Keratinocyte (primary cell): ENCODE measurements around the gene EMP1. TPM values are rescaled to one million over a fixed set of nuclear protein-coding genes. Genes with fewer than 3 reads are reported as not detected.

Experiments used
- DNase-seq: peaks from one replicate; pipeline ENCODE4 v3.0.0-alpha.2; 2011; ENCODE audit warnings: low read depth, missing footprints, low spot score
- FAIRE-seq: peaks from 2 replicates; lab custom pipeline; 2011; peaks lifted over from hg19 to GRCh38; lab: Jason Lieb, UNC
- H2AFZ ChIP-seq: 2 replicates; pipeline ENCODE4 v1.6.0; 2012; ENCODE audit warnings: low read length, control low read depth, inconsistent platforms; ENCODE audit not compliant: control insufficient read depth
- H3K27ac ChIP-seq: 2 replicates; pipeline ENCODE4 v1.5.1; 2011; ENCODE audit warnings: low read length; ENCODE audit not compliant: control insufficient read depth, insufficient read depth
- H3K27me3 ChIP-seq: 3 replicates; pipeline ENCODE4 v1.6.0; 2011; ENCODE audit warnings: low read length; ENCODE audit not compliant: control insufficient read depth, insufficient read depth; ENCODE audit errors: extremely low read depth
- H3K36me3 ChIP-seq, 2 experiments: 2 replicates in 1 of 2; 3 replicates in 1 of 2; pipeline ENCODE4 v1.5.1; 2011; ENCODE audit warnings: low read length in 2 of 2, mild to moderate bottlenecking in 1 of 2; ENCODE audit not compliant: control insufficient read depth in 2 of 2, insufficient read depth in 2 of 2; ENCODE audit errors: extremely low read depth in 1 of 2
- H3K4me1 ChIP-seq: 3 replicates; pipeline ENCODE4 v1.5.1; 2011; ENCODE audit warnings: low read length; ENCODE audit not compliant: control insufficient read depth, insufficient read depth; ENCODE audit errors: extremely low read depth
- H3K4me2 ChIP-seq: 3 replicates; pipeline ENCODE4 v1.6.0; 2011; ENCODE audit warnings: low read depth, low read length; ENCODE audit not compliant: control insufficient read depth, insufficient read depth; ENCODE audit errors: extremely low read depth
- H3K4me3 ChIP-seq, 3 experiments: fragments of 200-600 bp in 1 of 3; sonication (generic) in 1 of 3; 2 replicates in 2 of 3; 3 replicates in 1 of 3; pipeline ENCODE4 v1.5.1; 2011 to 2016; ENCODE audit warnings: low read length in 3 of 3, mild to moderate bottlenecking in 3 of 3, control low read depth in 2 of 3, inconsistent platforms in 1 of 3, low read depth in 1 of 3, mixed read lengths in 1 of 3, mixed run types in 1 of 3, moderate library complexity in 1 of 3; ENCODE audit not compliant: control insufficient read depth in 2 of 3, insufficient read depth in 2 of 3; ENCODE audit errors: extremely low read depth in 1 of 3
- H3K79me2 ChIP-seq: 2 replicates; pipeline ENCODE4 v1.6.0; 2012; ENCODE audit warnings: low read length; ENCODE audit not compliant: control insufficient read depth, insufficient read depth
- H3K9ac ChIP-seq: 3 replicates; pipeline ENCODE4 v1.6.0; 2011; ENCODE audit warnings: low read length; ENCODE audit not compliant: control insufficient read depth, insufficient read depth; ENCODE audit errors: extremely low read depth
- H3K9me1 ChIP-seq: 3 replicates; pipeline ENCODE4 v1.6.0; 2011; ENCODE audit warnings: low read length; ENCODE audit not compliant: control insufficient read depth, insufficient read depth; ENCODE audit errors: extremely low read depth
- H3K9me3 ChIP-seq: 2 replicates; pipeline ENCODE4 v1.5.1; 2012; ENCODE audit warnings: low read depth, low read length; ENCODE audit not compliant: control insufficient read depth
- H4K20me1 ChIP-seq: 3 replicates; pipeline ENCODE4 v1.6.0; 2011; ENCODE audit warnings: low read length; ENCODE audit not compliant: control insufficient read depth, insufficient read depth; ENCODE audit errors: extremely low read depth
- EZH2 ChIP-seq: IDR thresholded peaks from one replicate; pipeline ENCODE4 v1.6.1; 2012; ENCODE audit warnings: inconsistent platforms, mild to moderate bottlenecking, low read length, moderate library complexity
- dilution Hi-C: fragments of 300-500 bp; cut with MboI; formaldehyde crosslinking; loops from one replicate; pipeline ENCODE4 v1.7.0; 2020; ENCODE audit warnings: low sequenced_read_pairs; ENCODE audit not compliant: extremely low pct_ligation_motif_present
- polyA plus RNA-seq, 5 experiments: library from polyadenylated mRNA; depleted of rRNA in 3 of 5; stranded (reverse) in 3 of 5; stranded (forward) in 1 of 5; unstranded in 1 of 5; fragments of >200 nt; gene quantifications; 1 replicate in 1 of 5; 2 replicates in 3 of 5; 3 replicates in 1 of 5; pipeline versions ENCODE4 v1.2.1 to v1.2.3, GENCODE V29; 2011 to 2012; ENCODE audit warnings: missing spikeins in 2 of 5, low read depth in 1 of 5, low replicate concordance in 1 of 5
- TF ChIP-seq, protein P1 (sequence below), 3 experiments: IDR thresholded peaks in 1 of 3; conservative IDR thresholded peaks in 1 of 3; optimal IDR thresholded peaks in 1 of 3; 2 replicates in 2 of 3; 3 replicates in 1 of 3; pipeline versions ENCODE3 to v1.5.1; 2011; ENCODE audit warnings: low read length in 3 of 3, mild to moderate bottlenecking in 3 of 3, moderate library complexity in 2 of 3, control low read depth in 1 of 3, inconsistent platforms in 1 of 3; ENCODE audit not compliant: insufficient read depth in 2 of 3; ENCODE audit errors: extremely low read depth in 1 of 3

Gene EMP1
- polyA plus RNA-seq, 1 donor (not counting 4 experiments of a cell fraction or from before 2014, with no cell fraction given), result 583 TPM

DNA sequence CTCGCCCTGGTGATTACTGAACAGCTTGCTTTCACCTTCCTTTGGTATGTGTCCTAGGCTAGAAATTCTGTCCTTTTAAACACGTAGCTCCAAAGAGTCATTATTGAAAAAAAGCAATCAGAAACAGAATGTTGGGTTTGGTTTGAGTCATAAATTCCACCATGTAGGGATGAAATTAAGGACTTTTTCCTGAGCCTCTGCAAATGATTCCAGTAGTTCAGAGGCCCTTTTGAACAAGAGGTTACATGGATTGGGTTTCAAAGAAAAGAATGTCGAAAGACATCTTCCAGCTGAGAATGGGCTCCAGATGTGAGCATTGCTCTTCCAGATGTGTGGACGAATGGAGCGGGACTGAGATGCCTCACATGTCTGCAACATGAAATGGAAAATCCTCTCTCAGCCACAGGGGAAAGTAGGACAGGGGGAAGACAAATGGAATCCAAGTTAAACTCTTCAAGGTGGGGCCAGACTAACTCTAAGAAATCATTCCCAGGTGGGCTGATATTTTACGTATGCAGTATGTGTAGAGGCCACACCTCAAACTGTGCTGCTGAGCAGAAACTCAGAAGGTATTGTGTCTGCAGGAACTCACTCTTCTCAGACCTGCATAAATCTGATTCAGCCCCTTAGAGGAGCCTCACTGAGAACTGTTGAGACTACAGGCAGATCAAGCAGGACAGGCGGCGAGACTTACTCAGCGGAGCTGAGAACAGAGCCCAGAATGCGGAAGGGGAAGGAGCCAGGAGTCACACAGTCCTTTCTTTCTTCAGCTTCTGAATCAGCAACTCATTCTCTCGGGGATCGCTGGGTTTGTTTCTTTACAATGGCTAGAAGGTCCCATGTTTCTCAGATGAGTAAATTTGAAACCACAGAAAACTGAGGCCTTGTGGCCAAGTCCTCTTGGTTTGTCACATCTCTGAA is 23.3 kb upstream of the EMP1 start:
- no peak overlapping the region for H2AFZ ChIP-seq
- no peaks in the 10 kb centered on the region for H3K9me3 ChIP-seq
- peak overlapping the region; percentile 96 for H3K27ac ChIP-seq
- DNase-seq (no peak), FAIRE-seq (peak; percentile 99)
- H3K79me2 ChIP-seq, result no peaks in the 10 kb centered on the region
- no peaks in the 10 kb centered on the region for H3K9me1 ChIP-seq
- TF ChIP-seq, protein P1, sequence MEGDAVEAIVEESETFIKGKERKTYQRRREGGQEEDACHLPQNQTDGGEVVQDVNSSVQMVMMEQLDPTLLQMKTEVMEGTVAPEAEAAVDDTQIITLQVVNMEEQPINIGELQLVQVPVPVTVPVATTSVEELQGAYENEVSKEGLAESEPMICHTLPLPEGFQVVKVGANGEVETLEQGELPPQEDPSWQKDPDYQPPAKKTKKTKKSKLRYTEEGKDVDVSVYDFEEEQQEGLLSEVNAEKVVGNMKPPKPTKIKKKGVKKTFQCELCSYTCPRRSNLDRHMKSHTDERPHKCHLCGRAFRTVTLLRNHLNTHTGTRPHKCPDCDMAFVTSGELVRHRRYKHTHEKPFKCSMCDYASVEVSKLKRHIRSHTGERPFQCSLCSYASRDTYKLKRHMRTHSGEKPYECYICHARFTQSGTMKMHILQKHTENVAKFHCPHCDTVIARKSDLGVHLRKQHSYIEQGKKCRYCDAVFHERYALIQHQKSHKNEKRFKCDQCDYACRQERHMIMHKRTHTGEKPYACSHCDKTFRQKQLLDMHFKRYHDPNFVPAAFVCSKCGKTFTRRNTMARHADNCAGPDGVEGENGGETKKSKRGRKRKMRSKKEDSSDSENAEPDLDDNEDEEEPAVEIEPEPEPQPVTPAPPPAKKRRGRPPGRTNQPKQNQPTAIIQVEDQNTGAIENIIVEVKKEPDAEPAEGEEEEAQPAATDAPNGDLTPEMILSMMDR (optimal IDR thresholded peaks at IDR 0.05 in 1 of 3, IDR thresholded peaks at IDR 0.05 in 1 of 3, conservative IDR thresholded peaks at IDR 0.05 in 1 of 3; ENCODE audit: extremely low read depth in 1 of 3, insufficient read depth in 2 of 3, low read length in 3 of 3), result no peak
- no peak for TF ChIP-seq EZH2
- peak overlapping the region; percentile 73 for H3K9ac ChIP-seq
- peak overlapping the region in 2 of 3 experiments; percentile 3 to 29 for H3K4me3 ChIP-seq
- dilution Hi-C loops, result no loop called here
- H3K36me3 ChIP-seq, result no peaks in the 10 kb centered on the region
- H3K4me2 ChIP-seq, result peak overlapping the region; percentile 82
- peaks cover 58% of the 10 kb centered on the region for H3K4me1 ChIP-seq
- no peaks in the 10 kb centered on the region for H4K20me1 ChIP-seq
- H3K27me3 ChIP-seq, result no peaks in the 10 kb centered on the region

DNA sequence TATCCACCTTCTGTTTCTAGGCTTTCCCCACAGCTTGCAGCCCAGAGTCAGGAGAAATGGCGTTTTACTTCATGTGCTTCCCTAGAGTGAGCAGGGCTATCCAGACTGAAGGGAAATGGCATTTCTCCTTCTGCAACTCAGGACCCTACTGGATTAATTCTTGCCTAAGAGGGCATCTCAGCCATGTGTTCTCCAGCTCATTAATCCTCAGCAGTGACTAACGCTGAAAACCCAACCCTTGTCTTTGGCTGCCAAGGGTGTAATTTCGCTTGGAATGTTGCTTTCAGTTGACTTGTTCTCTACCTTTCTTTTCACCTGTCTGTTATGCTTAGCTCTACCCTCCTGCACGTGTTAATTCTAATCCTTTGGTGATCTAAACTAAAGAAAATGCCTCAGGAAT is 21.0 kb upstream of the EMP1 start:
- H3K4me3 ChIP-seq, result no peak overlapping the region
- no peak for DNase-seq
- H3K9ac ChIP-seq, result peak overlapping the region; percentile 42
- H3K4me1 ChIP-seq, result peaks cover 75% of the 10 kb centered on the region
- peak; percentile 98 for FAIRE-seq
- H3K27me3 ChIP-seq, result no peaks in the 10 kb centered on the region
- no peaks in the 10 kb centered on the region for H3K9me3 ChIP-seq
- H3K27ac ChIP-seq, result peak overlapping the region; percentile 96
- TF ChIP-seq, protein P1 (optimal IDR thresholded peaks at IDR 0.05 in 1 of 3, IDR thresholded peaks at IDR 0.05 in 1 of 3, conservative IDR thresholded peaks at IDR 0.05 in 1 of 3; ENCODE audit: extremely low read depth in 1 of 3, insufficient read depth in 2 of 3, low read length in 3 of 3), result no peak
- TF ChIP-seq EZH2, result no peak
- peak overlapping the region; percentile 50 for H3K4me2 ChIP-seq
- no peaks in the 10 kb centered on the region for H4K20me1 ChIP-seq
- H2AFZ ChIP-seq, result no peak overlapping the region
- no peaks in the 10 kb centered on the region for H3K79me2 ChIP-seq
- H3K36me3 ChIP-seq, result no peaks in the 10 kb centered on the region
- dilution Hi-C loops, result no loop called here
- H3K9me1 ChIP-seq, result no peaks in the 10 kb centered on the region
